ENCODE results near the gene SNCAIP. TPM values are rescaled to one million over a fixed set of nuclear protein-coding genes. Genes with fewer than 3 reads are reported as not detected.

Gene SNCAIP
- polyA plus RNA-seq, 1 experiment: 12.3 TPM

DNA sequence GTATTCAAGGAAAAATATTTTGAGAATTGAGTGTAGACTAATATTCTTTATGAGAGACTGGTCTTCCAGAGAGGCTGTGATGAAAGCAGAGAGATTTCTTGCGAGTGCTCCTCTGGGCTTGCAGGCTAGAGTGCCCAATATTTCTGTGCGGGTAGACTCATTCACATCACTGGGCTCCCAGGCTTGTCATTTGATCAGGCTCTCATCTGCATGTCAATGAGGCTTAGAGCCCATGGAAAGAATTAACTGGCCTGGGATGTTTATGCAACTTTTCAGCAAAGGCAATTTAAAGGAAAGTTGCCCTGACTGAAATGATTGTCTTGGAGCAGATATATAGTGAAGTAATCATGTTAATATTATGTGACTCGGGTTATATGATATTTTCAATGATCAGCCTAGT is 42.3 kb downstream of the SNCAIP start:
- POLR2A ChIA-PET: no interaction called here
- no peak for DNase-seq (ENCODE audit: low read depth, low spot score)
- CTCF ChIA-PET: interaction anchor here (1.9 kb wide), 1 partner anchor 158 kb away, joined by 9 read pairs; no protein-coding TSS in a partner anchor
- Histone ChIP-seq H3K27me3 (ENCODE audit: control insufficient read depth, insufficient read depth, low read length) (no peaks in the 10 kb centered on the region), H3K27ac (ENCODE audit: low read depth, low read length) (no peak overlapping the region), H3K9me3 (ENCODE audit: control insufficient read depth, insufficient read depth, low read length) (no peaks in the 10 kb centered on the region), H3K4me3 (ENCODE audit: low read depth, low read length) (no peak overlapping the region)
- TF ChIP-seq, protein P1, sequence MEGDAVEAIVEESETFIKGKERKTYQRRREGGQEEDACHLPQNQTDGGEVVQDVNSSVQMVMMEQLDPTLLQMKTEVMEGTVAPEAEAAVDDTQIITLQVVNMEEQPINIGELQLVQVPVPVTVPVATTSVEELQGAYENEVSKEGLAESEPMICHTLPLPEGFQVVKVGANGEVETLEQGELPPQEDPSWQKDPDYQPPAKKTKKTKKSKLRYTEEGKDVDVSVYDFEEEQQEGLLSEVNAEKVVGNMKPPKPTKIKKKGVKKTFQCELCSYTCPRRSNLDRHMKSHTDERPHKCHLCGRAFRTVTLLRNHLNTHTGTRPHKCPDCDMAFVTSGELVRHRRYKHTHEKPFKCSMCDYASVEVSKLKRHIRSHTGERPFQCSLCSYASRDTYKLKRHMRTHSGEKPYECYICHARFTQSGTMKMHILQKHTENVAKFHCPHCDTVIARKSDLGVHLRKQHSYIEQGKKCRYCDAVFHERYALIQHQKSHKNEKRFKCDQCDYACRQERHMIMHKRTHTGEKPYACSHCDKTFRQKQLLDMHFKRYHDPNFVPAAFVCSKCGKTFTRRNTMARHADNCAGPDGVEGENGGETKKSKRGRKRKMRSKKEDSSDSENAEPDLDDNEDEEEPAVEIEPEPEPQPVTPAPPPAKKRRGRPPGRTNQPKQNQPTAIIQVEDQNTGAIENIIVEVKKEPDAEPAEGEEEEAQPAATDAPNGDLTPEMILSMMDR (IDR thresholded peaks at IDR 0.05; ENCODE audit: low read depth, low read length): no peak

DNA sequence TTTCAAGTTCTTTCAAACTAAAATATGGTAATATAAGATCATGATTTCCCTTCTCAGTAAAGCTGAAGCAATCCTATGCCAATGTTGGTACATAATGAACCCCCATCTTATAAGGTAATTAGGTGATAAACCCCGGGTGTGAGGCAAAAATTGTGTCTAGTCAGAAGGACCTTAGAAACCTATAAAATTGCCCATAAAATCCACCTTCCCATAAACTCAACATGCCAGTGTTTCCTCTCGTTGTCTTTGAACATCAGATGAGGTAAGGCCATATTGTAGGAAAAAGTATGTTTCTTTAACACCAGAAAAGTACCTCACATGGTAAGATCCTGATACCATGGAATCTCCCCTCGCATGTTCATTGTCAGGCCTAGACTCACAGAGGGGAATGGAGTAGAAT is 43.3 kb downstream of the SNCAIP start:
- H3K27ac ChIP-seq (ENCODE audit: low read depth, low read length): no peak overlapping the region
- no peaks in the 10 kb centered on the region for H3K27me3 ChIP-seq (ENCODE audit: control insufficient read depth, insufficient read depth, low read length)
- POLR2A ChIA-PET: no interaction called here
- TF ChIP-seq, protein P1 (IDR thresholded peaks at IDR 0.05; ENCODE audit: low read depth, low read length): no peak
- no peak for DNase-seq (ENCODE audit: low read depth, low spot score)
- CTCF ChIA-PET: interaction anchor here (1.0 kb wide), 1 partner anchor 48 kb away, joined by 3 read pairs; no protein-coding TSS in a partner anchor
- H3K9me3 ChIP-seq (ENCODE audit: control insufficient read depth, insufficient read depth, low read length): no peaks in the 10 kb centered on the region
- no peak overlapping the region for H3K4me3 ChIP-seq (ENCODE audit: low read depth, low read length)

DNA sequence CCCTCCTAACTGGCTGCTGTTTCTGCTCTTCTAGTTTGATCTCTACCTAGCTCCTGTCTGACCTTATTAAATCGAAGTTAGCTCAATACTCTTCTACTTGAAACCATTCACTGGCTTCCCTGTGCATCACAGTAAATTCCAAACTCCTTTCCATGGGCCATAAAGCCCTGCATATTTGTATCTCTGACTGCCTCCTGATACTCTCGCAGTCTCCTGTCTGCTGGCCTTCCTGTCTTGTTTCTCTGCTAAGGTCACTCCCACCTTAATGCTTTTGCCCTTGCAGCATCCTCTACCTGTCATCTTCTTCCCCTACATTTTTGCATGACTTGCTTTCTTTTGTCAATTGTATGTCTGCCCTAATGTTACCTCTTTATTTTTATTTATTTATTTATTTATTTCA is 44.8 kb downstream of the SNCAIP start:
- Histone ChIP-seq H3K27me3 (ENCODE audit: control insufficient read depth, insufficient read depth, low read length) (no peaks in the 10 kb centered on the region), H3K27ac (ENCODE audit: low read depth, low read length) (no peak overlapping the region), H3K4me3 (ENCODE audit: low read depth, low read length) (no peak overlapping the region), H3K9me3 (ENCODE audit: control insufficient read depth, insufficient read depth, low read length) (no peaks in the 10 kb centered on the region)
- DNase-seq (ENCODE audit: low read depth, low spot score): no peak
- TF ChIP-seq, protein P1 (IDR thresholded peaks at IDR 0.05; ENCODE audit: low read depth, low read length): no peak
- ChIA-PET CTCF (interaction anchor here (1.1 to 1.5 kb wide), 2 partner anchors 10 to 136 kb away, joined by 3 to 6 read pairs; no protein-coding TSS in a partner anchor), POLR2A (no interaction called here)

DNA sequence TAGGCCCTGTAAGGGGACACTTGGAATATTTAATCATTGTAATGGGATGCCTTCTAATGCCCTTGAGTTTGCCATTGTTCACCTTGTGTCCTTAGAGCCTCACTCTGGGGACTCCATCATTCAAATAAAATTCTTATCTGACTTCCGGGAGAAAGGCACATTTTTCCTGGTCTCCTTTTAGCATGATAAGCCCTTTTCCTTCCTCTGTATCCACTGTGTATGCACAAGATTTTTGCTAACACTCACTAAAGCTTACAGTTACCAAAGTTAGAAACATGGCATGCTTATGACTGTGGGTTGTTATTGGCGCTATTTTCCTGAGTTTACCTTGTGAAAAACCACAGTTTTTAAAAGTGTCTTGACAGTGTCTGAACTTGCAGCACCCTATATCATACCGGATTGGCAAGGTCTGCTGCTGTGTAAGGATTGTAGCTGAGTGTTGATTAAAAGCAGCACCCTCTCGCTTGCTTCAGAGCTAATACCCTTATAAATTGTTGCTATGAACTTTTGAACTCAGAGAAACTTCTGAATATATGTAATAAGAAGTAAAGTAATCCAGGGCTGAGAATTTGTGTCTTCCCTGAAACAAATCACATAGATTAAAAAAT is 46.4 kb downstream of the SNCAIP start:
- ChIA-PET CTCF (no interaction called here), POLR2A (no interaction called here)
- Histone ChIP-seq H3K4me3 (ENCODE audit: low read depth, low read length) (no peak overlapping the region), H3K9me3 (ENCODE audit: control insufficient read depth, insufficient read depth, low read length) (no peaks in the 10 kb centered on the region), H3K27ac (ENCODE audit: low read depth, low read length) (no peak overlapping the region), H3K27me3 (ENCODE audit: control insufficient read depth, insufficient read depth, low read length) (no peaks in the 10 kb centered on the region)
- TF ChIP-seq, protein P1 (IDR thresholded peaks at IDR 0.05; ENCODE audit: low read depth, low read length): no peak
- DNase-seq (ENCODE audit: low read depth, low spot score): no peak

GRCh38 chr5:122362361-122362760 is 50.3 kb downstream of the SNCAIP start:
- Histone ChIP-seq H3K9me3 (ENCODE audit: control insufficient read depth, insufficient read depth, low read length) (no peaks in the 10 kb centered on the region), H3K27ac (ENCODE audit: low read depth, low read length) (no peak overlapping the region), H3K27me3 (ENCODE audit: control insufficient read depth, insufficient read depth, low read length) (no peaks in the 10 kb centered on the region), H3K4me3 (ENCODE audit: low read depth, low read length) (no peak overlapping the region)
- no peak for DNase-seq (ENCODE audit: low read depth, low spot score)
- CTCF ChIA-PET: interaction anchor here (3.1 kb wide), 1 partner anchor 167 kb away, joined by 11 read pairs; no protein-coding TSS in a partner anchor
- POLR2A ChIA-PET: no interaction called here
- TF ChIP-seq, protein P1 (IDR thresholded peaks at IDR 0.05; ENCODE audit: low read depth, low read length): no peak
